Activated T-cell treated with anti-CD3 and anti-CD28 coated beads, Interleukin-2, amount 50 U/mL, for 24 hours (primary cell): ENCODE results near the gene C22orf39.
A peak's percentile ranks its signal among the peaks of the same experiment; 100 is the strongest.

Source experiments
- DNase-seq: peaks from one replicate; pipeline ENCODE4 v3.0.0-alpha.2; 2020
- H3K27ac Mint-ChIP-seq: 2 replicates; pipeline ENCODE4 v1.8.0; 2020; ENCODE audit warnings: mild to moderate bottlenecking, mixed read lengths
- H3K27me3 Mint-ChIP-seq: 2 replicates; pipeline ENCODE4 v1.8.0; 2020; ENCODE audit warnings: mixed read lengths
- H3K36me3 Mint-ChIP-seq: 2 replicates; pipeline ENCODE4 v1.8.0; 2020; ENCODE audit warnings: low read depth, mixed read lengths
- H3K4me1 Mint-ChIP-seq: 2 replicates; pipeline ENCODE4 v1.8.0; 2020; ENCODE audit warnings: low read depth, mixed read lengths
- H3K4me3 Mint-ChIP-seq: 2 replicates; pipeline ENCODE4 v1.8.0; 2020; ENCODE audit warnings: mild to moderate bottlenecking, moderate library complexity, mixed read lengths
- H3K9me3 Mint-ChIP-seq: 2 replicates; pipeline ENCODE4 v1.8.0; 2020; ENCODE audit warnings: mixed read lengths

C22orf39 gene

GRCh38 chr22:19410941-19411689, 36.4 kb downstream of the C22orf39 start:
- no peak overlapping the region for H3K27ac Mint-ChIP-seq
- H3K9me3 Mint-ChIP-seq: no peaks in the 10 kb centered on the region
- DNase-seq: no peak
- peaks cover 69% of the 10 kb centered on the region for H3K36me3 Mint-ChIP-seq
- no peaks in the 10 kb centered on the region for H3K27me3 Mint-ChIP-seq
- H3K4me3 Mint-ChIP-seq: no peak overlapping the region
- peaks cover 20% of the 10 kb centered on the region for H3K4me1 Mint-ChIP-seq

DNA sequence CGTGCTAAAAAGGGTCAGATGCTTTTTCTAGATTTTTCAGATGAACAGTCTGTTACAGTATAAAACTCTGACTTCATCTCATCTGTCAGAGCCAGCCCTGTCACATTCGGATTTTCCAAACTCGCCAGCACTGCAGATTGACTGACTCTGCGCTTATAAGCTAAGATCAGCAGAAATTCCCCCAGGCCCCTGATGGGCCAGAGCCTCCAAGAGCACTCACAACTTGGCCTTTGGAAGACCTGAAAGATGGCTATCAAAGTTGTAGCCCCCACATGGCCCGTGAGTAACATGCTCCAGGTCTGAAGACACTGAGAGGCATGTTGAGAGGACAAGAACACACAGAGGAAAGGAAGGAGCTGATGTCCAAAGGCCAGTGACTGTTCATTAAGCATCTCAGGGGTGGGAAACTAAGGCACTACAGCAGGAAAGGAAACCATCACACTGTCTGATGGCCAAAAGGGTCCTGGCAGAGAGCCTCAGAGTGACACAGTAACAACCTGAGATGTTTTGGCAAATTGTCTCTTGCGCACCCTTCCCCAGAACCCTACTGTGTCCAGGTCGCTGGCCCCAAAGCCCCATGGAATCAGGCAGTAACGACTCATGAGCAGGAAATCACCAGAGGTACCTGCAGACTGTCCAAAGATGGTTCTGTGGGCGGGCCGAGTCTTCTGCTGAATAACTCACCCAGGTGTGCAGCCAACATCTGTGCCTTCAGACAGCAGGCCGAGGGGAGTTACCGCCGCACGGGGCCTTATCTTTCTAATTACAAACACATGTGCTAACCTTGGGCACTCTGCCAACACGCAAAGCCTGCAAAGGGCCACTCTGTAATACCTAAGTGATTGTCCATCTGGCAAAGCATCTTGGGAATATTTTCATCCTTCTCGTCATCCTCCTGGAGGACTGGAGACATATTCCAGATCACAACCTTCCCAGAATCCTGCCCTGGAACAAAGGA, 39.6 kb downstream of the C22orf39 start:
- Mint-ChIP-seq H3K4me1 (peaks cover 9% of the 10 kb centered on the region), H3K27me3 (no peaks in the 10 kb centered on the region), H3K27ac (no peak overlapping the region), H3K4me3 (no peak overlapping the region), H3K36me3 (peaks cover 83% of the 10 kb centered on the region), H3K9me3 (no peaks in the 10 kb centered on the region)
- no peak for DNase-seq

DNA sequence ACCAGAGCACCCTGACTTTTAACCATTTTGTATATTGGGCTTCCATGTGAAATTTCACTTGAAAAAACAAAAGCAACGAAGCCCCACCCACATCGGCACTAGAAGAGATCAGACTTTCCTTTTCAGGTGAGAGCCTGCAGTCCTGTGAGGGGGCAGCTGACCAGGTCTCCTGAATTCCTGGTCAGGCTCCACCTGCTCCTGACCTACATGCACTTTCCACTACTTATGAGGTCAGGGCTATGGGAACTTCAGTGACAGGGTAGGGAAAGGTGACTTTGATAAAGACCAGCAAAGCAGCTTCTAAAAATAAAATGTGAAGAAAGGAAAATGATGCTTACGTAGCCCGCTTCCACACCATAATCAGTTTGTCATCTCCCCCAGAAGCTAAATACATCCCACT, 40.7 kb downstream of the C22orf39 start:
- peaks cover 89% of the 10 kb centered on the region for H3K36me3 Mint-ChIP-seq
- H3K27ac Mint-ChIP-seq: no peak overlapping the region
- no peaks in the 10 kb centered on the region for H3K27me3 Mint-ChIP-seq
- no peak for DNase-seq
- no peaks in the 10 kb centered on the region for H3K9me3 Mint-ChIP-seq
- no peak overlapping the region for H3K4me3 Mint-ChIP-seq
- peaks cover under 1% of the 10 kb centered on the region for H3K4me1 Mint-ChIP-seq

- Mint-ChIP-seq H3K4me3 (no peak overlapping the region), H3K36me3 (peaks cover 90% of the 10 kb centered on the region), H3K9me3 (no peaks in the 10 kb centered on the region), H3K27me3 (no peaks in the 10 kb centered on the region), H3K27ac (no peak overlapping the region), H3K4me1 (no peaks in the 10 kb centered on the region)
- no peak for DNase-seq
Observed at GRCh38 chr22:19406281-19406811, 41.2 kb downstream of the C22orf39 start.

GRCh38 chr22:19405652-19406051, 41.9 kb downstream of the C22orf39 start:
- Mint-ChIP-seq H3K4me1 (no peaks in the 10 kb centered on the region), H3K27ac (no peak overlapping the region), H3K27me3 (no peaks in the 10 kb centered on the region), H3K36me3 (peaks cover 90% of the 10 kb centered on the region), H3K4me3 (no peak overlapping the region), H3K9me3 (no peaks in the 10 kb centered on the region)
- no peak for DNase-seq

DNA sequence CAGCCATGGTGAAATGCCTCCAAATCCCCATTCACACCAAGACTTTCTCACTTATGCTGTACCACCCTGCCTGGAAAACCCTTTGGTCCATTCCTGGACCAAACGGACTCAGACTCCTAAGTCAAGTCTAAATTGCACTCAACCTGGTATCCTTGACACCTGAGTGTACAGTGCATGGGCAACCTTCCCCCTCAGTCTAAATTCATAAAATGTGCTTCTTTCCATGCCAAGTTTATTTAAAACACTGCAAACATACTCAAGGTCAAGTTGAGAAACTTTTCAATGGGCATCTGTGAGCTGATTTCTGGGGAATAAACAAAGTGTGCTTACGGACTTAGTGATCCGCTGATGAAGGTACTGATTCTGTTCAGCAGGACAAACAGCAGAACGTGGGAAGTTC, 42.4 kb downstream of the C22orf39 start:
- peaks cover 90% of the 10 kb centered on the region for H3K36me3 Mint-ChIP-seq

GRCh38 chr22:19404676-19405075, 42.8 kb downstream of the C22orf39 start:
- H3K9me3 Mint-ChIP-seq: no peaks in the 10 kb centered on the region
- H3K4me1 Mint-ChIP-seq: no peaks in the 10 kb centered on the region
- no peak for DNase-seq
- H3K27me3 Mint-ChIP-seq: no peaks in the 10 kb centered on the region
- peaks cover 88% of the 10 kb centered on the region for H3K36me3 Mint-ChIP-seq
- H3K27ac Mint-ChIP-seq: peak overlapping the region; percentile 3
- no peak overlapping the region for H3K4me3 Mint-ChIP-seq

More for the DNA sequence above, 42.4 kb downstream of the C22orf39 start:
- no peak for DNase-seq
- Mint-ChIP-seq H3K4me1 (no peaks in the 10 kb centered on the region), H3K4me3 (no peak overlapping the region), H3K9me3 (no peaks in the 10 kb centered on the region), H3K27me3 (no peaks in the 10 kb centered on the region), H3K27ac (no peak overlapping the region)

DNA sequence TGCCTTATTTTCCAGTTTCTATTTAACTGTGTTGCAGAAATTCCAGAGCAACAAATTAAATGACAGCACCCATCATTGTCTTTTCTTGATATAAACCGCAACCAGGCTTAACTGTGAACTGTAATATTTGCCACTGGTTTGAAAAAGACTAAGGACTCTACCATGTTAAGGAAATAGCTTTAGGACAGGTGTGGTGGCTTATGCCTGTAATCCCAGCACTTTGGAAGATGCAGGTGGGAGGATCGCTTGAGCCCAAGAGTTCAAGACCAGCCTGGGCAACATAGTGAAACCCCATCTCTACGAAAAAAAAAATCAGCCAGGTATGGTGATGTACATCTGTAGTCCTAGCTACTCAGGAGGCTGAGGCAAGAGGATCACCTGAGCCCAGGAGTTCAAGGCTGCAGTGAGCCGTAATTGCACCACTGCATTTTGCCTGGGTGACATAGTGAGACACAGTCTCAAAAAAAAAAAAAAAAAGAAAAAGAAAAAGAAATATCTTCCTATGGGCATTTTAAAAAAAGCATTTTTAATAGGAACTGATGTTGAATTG, 44.8 kb downstream of the C22orf39 start:
- H3K27ac Mint-ChIP-seq: no peak overlapping the region
- peaks cover 85% of the 10 kb centered on the region for H3K36me3 Mint-ChIP-seq
- no peaks in the 10 kb centered on the region for H3K9me3 Mint-ChIP-seq
- H3K27me3 Mint-ChIP-seq: no peaks in the 10 kb centered on the region
- DNase-seq: no peak
- H3K4me1 Mint-ChIP-seq: no peaks in the 10 kb centered on the region
- no peak overlapping the region for H3K4me3 Mint-ChIP-seq

- Mint-ChIP-seq H3K27me3 (no peaks in the 10 kb centered on the region), H3K4me1 (no peaks in the 10 kb centered on the region), H3K9me3 (no peaks in the 10 kb centered on the region), H3K4me3 (no peak overlapping the region), H3K27ac (no peak overlapping the region), H3K36me3 (peaks cover 85% of the 10 kb centered on the region)
- DNase-seq: no peak
Observed at GRCh38 chr22:19401483-19401882, 46.0 kb downstream of the C22orf39 start.

- Mint-ChIP-seq H3K9me3 (no peaks in the 10 kb centered on the region), H3K27me3 (no peaks in the 10 kb centered on the region), H3K36me3 (peaks cover 84% of the 10 kb centered on the region), H3K4me1 (no peaks in the 10 kb centered on the region), H3K4me3 (no peak overlapping the region), H3K27ac (no peak overlapping the region)
- DNase-seq: no peak
Observed at GRCh38 chr22:19400881-19401280, 46.6 kb downstream of the C22orf39 start.

DNA sequence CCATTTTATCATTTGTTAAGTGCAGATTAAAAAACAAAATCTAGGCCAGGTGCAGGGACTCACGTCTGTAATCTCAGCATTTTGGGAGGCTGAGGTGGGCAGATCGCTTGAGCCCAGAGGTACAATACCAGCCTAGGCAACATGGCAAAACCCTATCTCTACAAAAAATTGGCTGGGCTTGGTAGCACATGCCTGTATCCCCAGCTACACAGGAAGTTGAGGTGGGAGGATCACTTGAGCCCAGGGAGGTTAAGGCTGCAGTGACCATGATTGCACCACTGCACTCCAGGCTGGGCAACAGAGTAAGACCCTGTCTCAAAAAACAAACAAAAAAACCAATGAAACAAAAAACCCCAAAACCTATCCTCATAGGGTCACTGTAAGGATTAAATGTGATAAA, 48.9 kb downstream of the C22orf39 start:
- DNase-seq: no peak
- Mint-ChIP-seq H3K36me3 (peaks cover 83% of the 10 kb centered on the region), H3K4me1 (no peaks in the 10 kb centered on the region), H3K27ac (no peak overlapping the region), H3K4me3 (no peak overlapping the region), H3K9me3 (no peaks in the 10 kb centered on the region), H3K27me3 (no peaks in the 10 kb centered on the region)

DNA sequence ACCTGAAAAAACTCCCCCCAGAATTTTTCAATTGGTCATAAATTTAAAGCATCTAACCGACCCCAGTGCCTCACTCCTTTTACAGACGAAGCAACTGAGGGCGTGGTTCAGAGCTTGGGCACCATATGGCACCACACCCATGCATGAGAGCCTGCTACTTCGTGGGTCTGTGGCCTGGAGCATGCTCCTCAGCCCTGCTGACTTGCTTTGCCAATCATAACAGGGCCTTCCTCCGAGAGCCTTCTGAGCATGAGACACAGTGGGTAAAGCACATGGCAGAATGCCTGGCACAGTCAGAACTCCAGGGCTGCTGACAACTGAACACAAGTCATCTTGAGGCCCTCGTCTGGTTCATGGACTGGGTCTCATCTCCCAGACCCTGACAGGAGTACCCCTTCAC, 49.3 kb downstream of the C22orf39 start:
- no peak for DNase-seq
- peaks cover 87% of the 10 kb centered on the region for H3K36me3 Mint-ChIP-seq

GRCh38 chr22:19397734-19398104, 49.8 kb downstream of the C22orf39 start:
- H3K9me3 Mint-ChIP-seq: no peaks in the 10 kb centered on the region
- no peaks in the 10 kb centered on the region for H3K27me3 Mint-ChIP-seq
- H3K4me1 Mint-ChIP-seq: no peaks in the 10 kb centered on the region
- DNase-seq: no peak
- peaks cover 90% of the 10 kb centered on the region for H3K36me3 Mint-ChIP-seq
- H3K27ac Mint-ChIP-seq: no peak overlapping the region
- H3K4me3 Mint-ChIP-seq: no peak overlapping the region

More for the DNA sequence above, 49.3 kb downstream of the C22orf39 start:
- H3K9me3 Mint-ChIP-seq: no peaks in the 10 kb centered on the region
- H3K4me3 Mint-ChIP-seq: no peak overlapping the region
- no peaks in the 10 kb centered on the region for H3K4me1 Mint-ChIP-seq
- no peaks in the 10 kb centered on the region for H3K27me3 Mint-ChIP-seq
- peak overlapping the region; percentile 6 for H3K27ac Mint-ChIP-seq

DNA sequence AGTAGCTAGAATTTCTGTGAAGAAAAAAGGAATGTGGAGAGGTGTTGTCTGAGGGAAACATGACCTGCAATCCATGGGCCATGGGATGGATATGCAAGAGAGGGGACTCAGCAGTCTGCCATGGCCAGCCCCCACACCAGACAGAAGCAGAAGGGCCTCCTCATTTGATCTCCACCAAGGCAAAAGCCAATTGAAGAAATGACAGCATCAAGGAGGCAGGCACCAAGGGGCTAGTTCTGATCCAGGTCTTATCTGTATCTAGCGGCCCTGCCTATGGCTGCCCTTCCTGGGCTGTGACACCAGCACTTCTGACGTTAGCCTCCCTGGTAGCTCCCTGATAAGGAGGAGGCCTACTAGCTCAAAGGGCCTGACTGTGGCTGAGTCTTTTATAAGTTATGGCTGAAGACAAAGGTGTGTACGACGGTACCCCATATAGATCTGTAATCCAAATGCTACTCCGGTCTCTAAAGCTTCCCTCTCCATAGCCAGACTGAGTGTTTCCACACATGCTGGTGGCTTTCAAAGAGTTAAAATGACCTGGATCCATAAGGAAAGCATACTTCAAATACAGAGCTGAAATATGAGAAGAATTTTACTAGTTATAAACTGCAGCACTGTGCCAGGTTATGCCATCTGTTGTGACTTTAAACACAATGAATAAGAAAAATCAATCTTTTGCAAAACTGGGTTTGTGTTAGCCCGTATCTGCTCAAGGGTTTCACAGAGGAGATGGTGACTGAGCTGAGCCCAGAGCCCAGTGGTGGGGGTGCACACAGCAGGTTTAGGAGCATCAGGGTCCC, 50.4 kb downstream of the C22orf39 start:
- peaks cover 91% of the 10 kb centered on the region for H3K36me3 Mint-ChIP-seq
- no peak overlapping the region for H3K4me3 Mint-ChIP-seq
- H3K4me1 Mint-ChIP-seq: no peaks in the 10 kb centered on the region
- H3K27me3 Mint-ChIP-seq: no peaks in the 10 kb centered on the region
- no peak overlapping the region for H3K27ac Mint-ChIP-seq
- no peak for DNase-seq
- H3K9me3 Mint-ChIP-seq: no peaks in the 10 kb centered on the region
